Measurements from ENCODE around the gene TMA7B.

The TMA7B gene

DNA sequence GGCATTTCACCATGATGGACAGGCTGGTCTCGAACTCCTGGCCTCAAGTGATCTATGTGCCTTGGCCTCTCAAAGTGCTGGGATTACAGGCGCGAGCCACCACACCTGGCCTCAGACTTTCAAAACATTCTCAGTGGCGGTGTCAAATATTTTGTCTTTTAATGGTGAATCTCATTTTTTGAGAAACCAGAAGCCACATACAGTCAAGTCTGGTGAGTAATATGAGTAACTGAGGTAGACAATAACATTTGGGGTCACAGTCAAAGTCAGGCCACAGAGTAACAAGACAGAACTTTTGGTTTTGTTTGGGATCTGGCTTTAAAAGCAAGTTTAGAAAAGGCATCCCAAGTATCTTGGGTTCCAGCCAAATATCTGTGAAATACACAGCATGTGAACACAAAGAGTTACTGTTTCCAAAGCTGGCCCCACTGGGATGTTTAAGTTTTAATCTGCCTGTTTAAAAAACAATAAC is 5.6 kb upstream of the TMA7B start:
- no peaks in the 10 kb centered on the region for H3K36me3 ChIP-seq (ENCODE audit: insufficient read depth, low read length)
- no peak overlapping the region for H3K27ac ChIP-seq (ENCODE audit: low read depth, low read length)
- H2AFZ ChIP-seq (ENCODE audit: low read length, unreplicated experiment) = no peak overlapping the region
- H3K4me3 ChIP-seq (ENCODE audit: low read depth, low read length) = no peak overlapping the region
- H3K79me2 ChIP-seq (ENCODE audit: control insufficient read depth, insufficient read depth, low read length, unreplicated experiment) = no peaks in the 10 kb centered on the region
- peaks cover 4% of the 10 kb centered on the region for H3K4me1 ChIP-seq (ENCODE audit: control insufficient read depth, insufficient read depth, low read length, unreplicated experiment)
- H3K27me3 ChIP-seq (ENCODE audit: insufficient read depth, low read length) = no peaks in the 10 kb centered on the region

DNA sequence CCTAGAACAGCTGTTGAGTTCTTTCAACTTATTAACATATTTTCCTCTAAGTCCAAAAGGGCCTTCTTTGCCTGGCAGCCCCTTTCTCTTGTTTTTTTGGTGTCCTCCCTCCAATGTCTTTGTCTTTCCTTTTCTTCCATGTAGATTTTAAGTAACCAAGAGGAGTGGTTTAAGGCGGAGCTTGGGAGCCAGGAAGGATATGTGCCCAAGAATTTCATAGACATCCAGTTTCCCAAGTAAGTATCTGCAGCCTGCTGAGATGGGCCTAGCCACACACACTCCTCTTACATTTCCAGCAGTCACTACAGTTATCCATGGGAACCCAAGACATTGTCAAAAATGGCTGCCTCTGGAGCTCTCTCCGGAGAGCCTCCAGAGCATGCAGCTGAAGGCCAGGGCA is 4.5 kb upstream of the TMA7B start:
- H3K27ac ChIP-seq (ENCODE audit: low read depth, low read length) = no peak overlapping the region
- H3K79me2 ChIP-seq (ENCODE audit: control insufficient read depth, insufficient read depth, low read length, unreplicated experiment) = no peaks in the 10 kb centered on the region
- no peaks in the 10 kb centered on the region for H3K36me3 ChIP-seq (ENCODE audit: insufficient read depth, low read length)
- no peak overlapping the region for H2AFZ ChIP-seq (ENCODE audit: low read length, unreplicated experiment)
- H3K4me1 ChIP-seq (ENCODE audit: control insufficient read depth, insufficient read depth, low read length, unreplicated experiment) = peaks cover 14% of the 10 kb centered on the region
- H3K27me3 ChIP-seq (ENCODE audit: insufficient read depth, low read length) = no peaks in the 10 kb centered on the region
- H3K4me3 ChIP-seq (ENCODE audit: low read depth, low read length) = no peak overlapping the region

GRCh38 chr22:39956932-39957664 is 3.1 kb upstream of the TMA7B start:
- no peaks in the 10 kb centered on the region for H3K79me2 ChIP-seq (ENCODE audit: control insufficient read depth, insufficient read depth, low read length, unreplicated experiment)
- H3K36me3 ChIP-seq (ENCODE audit: insufficient read depth, low read length) = no peaks in the 10 kb centered on the region
- H3K27me3 ChIP-seq (ENCODE audit: insufficient read depth, low read length) = no peaks in the 10 kb centered on the region
- no peak overlapping the region for H3K4me3 ChIP-seq (ENCODE audit: low read depth, low read length)
- no peak overlapping the region for H3K27ac ChIP-seq (ENCODE audit: low read depth, low read length)
- H2AFZ ChIP-seq (ENCODE audit: low read length, unreplicated experiment) = no peak overlapping the region
- peaks cover 14% of the 10 kb centered on the region for H3K4me1 ChIP-seq (ENCODE audit: control insufficient read depth, insufficient read depth, low read length, unreplicated experiment)

GRCh38 chr22:39958009-39958711 is 2.0 kb upstream of the TMA7B start:
- Histone ChIP-seq H3K36me3 (ENCODE audit: insufficient read depth, low read length) (no peaks in the 10 kb centered on the region), H3K27ac (ENCODE audit: low read depth, low read length) (no peak overlapping the region), H3K4me1 (ENCODE audit: control insufficient read depth, insufficient read depth, low read length, unreplicated experiment) (peaks cover 14% of the 10 kb centered on the region), H2AFZ (ENCODE audit: low read length, unreplicated experiment) (no peak overlapping the region), H3K27me3 (ENCODE audit: insufficient read depth, low read length) (no peaks in the 10 kb centered on the region), H3K4me3 (ENCODE audit: low read depth, low read length) (no peak overlapping the region), H3K79me2 (ENCODE audit: control insufficient read depth, insufficient read depth, low read length, unreplicated experiment) (no peaks in the 10 kb centered on the region)

DNA sequence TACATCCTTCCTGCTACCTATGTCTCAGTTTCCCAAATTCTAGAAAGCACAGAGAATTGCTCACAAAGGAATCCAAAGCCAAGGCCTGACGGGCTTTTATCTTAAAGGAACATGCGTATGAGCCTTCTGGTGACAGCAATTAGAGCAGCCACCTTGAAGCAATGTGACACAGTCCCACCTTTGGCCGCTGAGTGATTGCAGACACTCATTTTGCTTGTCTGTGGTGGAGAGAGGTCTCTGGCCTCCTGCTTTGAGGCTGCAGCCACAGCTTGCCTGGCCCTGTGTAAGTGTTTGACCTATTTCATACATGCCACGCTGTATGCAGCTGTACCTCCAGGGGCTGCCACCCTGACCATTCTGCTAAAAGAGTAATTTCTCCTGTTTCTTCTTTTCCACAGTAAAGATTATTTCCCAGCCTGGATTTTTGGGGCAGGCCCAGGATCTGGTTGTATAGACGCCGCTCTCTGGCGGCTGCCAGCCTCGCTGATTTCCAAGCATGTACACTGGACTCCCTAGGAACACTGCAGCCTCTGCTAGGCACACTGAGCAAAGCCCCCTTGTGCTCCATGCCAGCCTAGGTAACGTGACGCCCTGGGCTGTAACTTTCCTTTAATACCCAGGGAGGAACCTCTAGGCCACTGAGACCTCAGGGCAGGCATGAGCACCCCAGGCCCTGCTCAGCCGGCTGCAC is 1.1 kb upstream of the TMA7B start:
- H2AFZ ChIP-seq (ENCODE audit: low read length, unreplicated experiment) = no peak overlapping the region
- H3K4me1 ChIP-seq (ENCODE audit: control insufficient read depth, insufficient read depth, low read length, unreplicated experiment) = peaks cover 14% of the 10 kb centered on the region
- H3K79me2 ChIP-seq (ENCODE audit: control insufficient read depth, insufficient read depth, low read length, unreplicated experiment) = no peaks in the 10 kb centered on the region
- H3K4me3 ChIP-seq (ENCODE audit: low read depth, low read length) = no peak overlapping the region
- no peaks in the 10 kb centered on the region for H3K36me3 ChIP-seq (ENCODE audit: insufficient read depth, low read length)
- no peaks in the 10 kb centered on the region for H3K27me3 ChIP-seq (ENCODE audit: insufficient read depth, low read length)
- no peak overlapping the region for H3K27ac ChIP-seq (ENCODE audit: low read depth, low read length)

DNA sequence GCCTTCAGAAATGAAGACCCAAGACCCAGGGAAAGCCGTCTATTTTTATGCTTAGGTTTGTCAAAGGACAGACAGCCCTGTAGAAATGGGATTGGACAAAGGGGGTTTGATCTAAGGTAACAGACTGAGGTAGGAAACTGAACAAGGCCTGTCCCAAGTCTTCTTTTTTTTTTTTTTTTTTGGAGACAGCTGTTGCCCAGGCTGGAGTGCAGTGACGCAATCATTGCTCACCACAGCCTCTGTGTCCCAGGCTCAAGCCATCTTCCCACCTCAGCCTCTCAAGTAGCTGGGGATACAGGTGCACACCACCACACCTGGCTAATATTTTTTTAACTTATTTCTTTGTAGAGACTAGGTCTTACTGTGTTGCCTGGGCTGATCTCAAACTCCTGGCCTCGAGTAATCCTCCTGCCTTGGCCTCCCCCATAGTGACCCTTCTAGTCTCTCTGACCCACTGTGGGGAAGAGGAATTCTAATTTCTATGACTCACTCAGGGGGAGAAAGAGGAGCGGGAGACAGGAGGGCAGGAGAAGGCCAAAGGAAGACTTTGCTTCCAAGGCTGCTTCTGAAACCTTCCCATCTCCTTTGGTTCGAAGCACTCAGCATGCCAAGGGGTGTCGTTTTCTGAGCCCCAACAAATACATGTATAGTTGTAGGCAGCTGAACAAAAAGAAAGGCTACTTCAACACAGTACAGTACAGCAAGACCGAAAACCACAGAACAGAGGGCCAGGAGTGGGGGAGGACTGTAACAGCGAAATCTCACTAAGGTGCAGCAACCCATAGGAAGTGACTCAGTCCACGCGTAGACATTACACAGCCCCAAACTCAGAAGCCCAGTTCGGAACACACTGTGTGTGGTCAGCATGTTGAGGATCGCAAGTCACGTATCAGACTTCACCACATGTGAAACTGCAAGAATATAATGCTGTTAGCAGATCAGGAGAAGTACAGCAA is 872 bp downstream of the TMA7B start:
- no peaks in the 10 kb centered on the region for H3K79me2 ChIP-seq (ENCODE audit: control insufficient read depth, insufficient read depth, low read length, unreplicated experiment)
- no peaks in the 10 kb centered on the region for H3K27me3 ChIP-seq (ENCODE audit: insufficient read depth, low read length)
- H3K27ac ChIP-seq (ENCODE audit: low read depth, low read length) = peak overlapping the region; percentile 80
- no peak overlapping the region for H2AFZ ChIP-seq (ENCODE audit: low read length, unreplicated experiment)
- no peak overlapping the region for H3K4me3 ChIP-seq (ENCODE audit: low read depth, low read length)
- H3K36me3 ChIP-seq (ENCODE audit: insufficient read depth, low read length) = no peaks in the 10 kb centered on the region
- H3K4me1 ChIP-seq (ENCODE audit: control insufficient read depth, insufficient read depth, low read length, unreplicated experiment) = peaks cover 14% of the 10 kb centered on the region

DNA sequence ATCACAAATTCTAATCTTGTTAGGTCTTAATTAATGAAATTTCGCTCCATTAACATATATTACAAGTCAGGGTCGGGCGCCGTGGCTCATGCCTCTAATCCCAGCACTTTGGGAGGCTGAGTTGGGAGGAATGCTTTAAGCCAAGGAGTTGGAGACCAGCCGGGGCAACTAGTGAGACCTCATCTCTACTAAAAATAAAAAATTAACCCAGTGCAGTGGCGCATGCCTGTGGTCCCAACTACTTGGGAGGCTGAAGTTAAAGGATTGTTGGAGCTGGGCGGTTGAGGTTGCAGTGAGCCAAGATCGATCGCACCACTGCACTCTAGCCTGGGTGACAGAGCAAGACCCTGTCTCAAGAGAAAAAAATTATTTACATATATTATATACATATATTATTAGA is 1.9 kb downstream of the TMA7B start:
- Histone ChIP-seq H3K4me1 (ENCODE audit: control insufficient read depth, insufficient read depth, low read length, unreplicated experiment) (peaks cover 14% of the 10 kb centered on the region), H3K27ac (ENCODE audit: low read depth, low read length) (peak overlapping the region; percentile 80), H3K36me3 (ENCODE audit: insufficient read depth, low read length) (no peaks in the 10 kb centered on the region), H3K27me3 (ENCODE audit: insufficient read depth, low read length) (no peaks in the 10 kb centered on the region), H2AFZ (ENCODE audit: low read length, unreplicated experiment) (no peak overlapping the region), H3K79me2 (ENCODE audit: control insufficient read depth, insufficient read depth, low read length, unreplicated experiment) (no peaks in the 10 kb centered on the region), H3K4me3 (ENCODE audit: low read depth, low read length) (no peak overlapping the region)

- Histone ChIP-seq H3K36me3 (ENCODE audit: insufficient read depth, low read length) (no peaks in the 10 kb centered on the region), H3K4me1 (ENCODE audit: control insufficient read depth, insufficient read depth, low read length, unreplicated experiment) (no peaks in the 10 kb centered on the region), H3K79me2 (ENCODE audit: control insufficient read depth, insufficient read depth, low read length, unreplicated experiment) (no peaks in the 10 kb centered on the region), H3K27ac (ENCODE audit: low read depth, low read length) (no peak overlapping the region), H2AFZ (ENCODE audit: low read length, unreplicated experiment) (no peak overlapping the region), H3K27me3 (ENCODE audit: insufficient read depth, low read length) (no peaks in the 10 kb centered on the region), H3K4me3 (ENCODE audit: low read depth, low read length) (no peak overlapping the region)
These were observed 5.6 kb downstream of the TMA7B start for GRCh38 chr22:39965748-39966147.

GRCh38 chr22:39966470-39966869 is 6.3 kb downstream of the TMA7B start:
- Histone ChIP-seq H3K4me3 (ENCODE audit: low read depth, low read length) (no peak overlapping the region), H3K79me2 (ENCODE audit: control insufficient read depth, insufficient read depth, low read length, unreplicated experiment) (no peaks in the 10 kb centered on the region), H3K27ac (ENCODE audit: low read depth, low read length) (no peak overlapping the region), H3K36me3 (ENCODE audit: insufficient read depth, low read length) (no peaks in the 10 kb centered on the region), H3K27me3 (ENCODE audit: insufficient read depth, low read length) (peaks cover 2% of the 10 kb centered on the region; the same call in 1 of the 2 replicates), H2AFZ (ENCODE audit: low read length, unreplicated experiment) (no peak overlapping the region), H3K4me1 (ENCODE audit: control insufficient read depth, insufficient read depth, low read length, unreplicated experiment) (no peaks in the 10 kb centered on the region)
